TTC549 (cell line): ENCODE data around the gene ENKUR.

ENCODE experiments used
- FAIRE-seq: peaks from 2 replicates; lab custom pipeline; 2012; peaks lifted over from hg19 to GRCh38; lab: Jason Lieb, UNC

The ENKUR gene, protein sequence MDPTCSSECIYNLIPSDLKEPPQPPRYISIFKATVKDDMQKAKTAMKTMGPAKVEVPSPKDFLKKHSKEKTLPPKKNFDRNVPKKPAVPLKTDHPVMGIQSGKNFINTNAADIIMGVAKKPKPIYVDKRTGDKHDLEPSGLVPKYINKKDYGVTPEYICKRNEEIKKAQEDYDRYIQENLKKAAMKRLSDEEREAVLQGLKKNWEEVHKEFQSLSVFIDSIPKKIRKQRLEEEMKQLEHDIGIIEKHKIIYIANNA

DNA sequence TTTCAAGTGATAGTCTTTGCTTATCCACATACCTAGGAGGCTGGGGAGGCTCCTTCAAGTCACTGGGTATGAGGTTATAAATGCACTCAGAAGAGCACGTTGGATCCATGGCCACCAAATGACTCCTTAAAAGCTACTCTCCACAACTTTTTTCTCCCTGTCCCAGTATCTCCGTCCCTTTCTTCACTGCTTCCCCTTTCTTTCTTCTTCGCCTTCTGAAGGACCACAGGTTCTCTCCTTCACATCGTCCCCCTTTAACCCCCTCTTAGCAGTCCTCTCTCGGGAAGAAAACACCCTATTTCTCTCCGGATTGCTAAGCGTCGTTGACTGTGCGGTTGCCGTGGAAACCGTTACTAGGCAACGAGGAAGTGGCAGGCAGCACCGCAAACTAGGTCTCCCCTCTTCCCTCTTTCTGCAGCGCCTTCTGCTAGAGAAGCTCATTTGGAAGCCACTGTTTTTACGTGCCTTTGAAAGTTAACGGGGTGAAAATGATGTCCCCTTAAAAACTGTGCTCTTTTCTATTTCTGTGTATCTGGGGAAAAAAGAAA is at the start of gene ENKUR:
Gene ENKUR (minus strand): TSS at position 331 of the 548 bp plus-strand sequence. CDS start 222 bp downstream, at position 109.
- FAIRE-seq, result no peak

DNA sequence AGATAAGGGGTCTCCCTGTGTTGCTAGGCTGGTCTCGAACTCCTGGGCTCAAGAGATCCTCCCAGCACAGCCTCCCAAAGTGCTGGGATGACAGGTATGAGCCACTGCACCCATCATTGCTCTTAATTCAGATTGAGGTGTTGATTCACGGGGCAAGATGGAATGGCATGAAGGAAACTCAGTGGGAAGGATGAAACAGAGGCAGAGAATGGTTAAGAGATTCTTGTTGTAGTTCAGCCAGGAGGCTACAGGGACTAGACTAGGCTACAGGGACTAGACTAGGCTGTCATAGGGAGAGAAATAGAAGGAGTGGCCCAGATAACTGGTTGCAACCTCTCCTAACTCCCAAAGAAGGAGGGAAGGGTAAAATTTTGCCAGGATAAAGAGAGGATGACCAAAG is 48.4 kb upstream of the ENKUR start:
- no peak for FAIRE-seq

DNA sequence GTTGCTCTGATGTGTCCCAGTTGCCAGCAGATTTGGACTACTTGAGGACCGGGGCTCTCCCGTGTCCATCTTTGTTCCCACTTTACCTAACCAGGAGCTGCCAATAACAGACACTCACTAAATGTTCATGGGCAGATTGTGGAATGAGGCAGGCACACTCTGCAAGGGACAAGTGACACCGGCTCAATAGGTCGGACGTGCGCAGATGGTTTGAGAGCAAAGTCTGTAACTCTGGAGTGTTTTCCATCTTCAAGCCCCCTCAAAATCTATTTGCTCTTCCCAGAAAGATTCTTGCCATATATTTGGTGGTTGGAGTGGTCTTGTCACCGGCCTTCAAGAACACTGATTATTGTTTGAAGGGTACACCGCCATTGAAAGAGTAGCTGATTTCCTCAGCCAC is 47.7 kb upstream of the ENKUR start:
- no peak for FAIRE-seq

DNA sequence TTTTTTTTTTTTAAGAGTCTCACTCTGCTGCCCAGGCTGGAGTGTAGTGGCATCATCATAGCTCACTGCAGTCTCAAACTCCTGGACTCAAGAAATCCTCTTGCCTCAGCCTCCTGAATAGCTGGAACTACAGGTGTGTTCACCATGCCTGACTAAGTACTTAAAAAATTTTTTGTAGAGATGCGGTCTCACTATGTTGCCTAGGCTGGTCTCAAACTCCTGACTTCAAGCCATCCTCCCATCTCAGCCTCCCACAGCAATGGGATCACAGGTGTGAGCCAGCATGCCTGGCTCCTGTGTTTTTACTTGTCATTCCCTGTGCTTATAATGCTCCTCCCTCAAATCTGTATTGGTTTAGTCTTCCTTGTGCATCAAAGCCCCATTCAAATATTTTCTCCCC is 47.2 kb upstream of the ENKUR start:
- no peak for FAIRE-seq

GRCh38 chr10:25061711-25062449 is 45.9 kb upstream of the ENKUR start:
- FAIRE-seq, result no peak

- no peak for FAIRE-seq
These were observed 45.2 kb upstream of the ENKUR start for GRCh38 chr10:25061125-25061524.

- FAIRE-seq, result no peak
These were observed 44.0 kb upstream of the ENKUR start for GRCh38 chr10:25059990-25060389.

DNA sequence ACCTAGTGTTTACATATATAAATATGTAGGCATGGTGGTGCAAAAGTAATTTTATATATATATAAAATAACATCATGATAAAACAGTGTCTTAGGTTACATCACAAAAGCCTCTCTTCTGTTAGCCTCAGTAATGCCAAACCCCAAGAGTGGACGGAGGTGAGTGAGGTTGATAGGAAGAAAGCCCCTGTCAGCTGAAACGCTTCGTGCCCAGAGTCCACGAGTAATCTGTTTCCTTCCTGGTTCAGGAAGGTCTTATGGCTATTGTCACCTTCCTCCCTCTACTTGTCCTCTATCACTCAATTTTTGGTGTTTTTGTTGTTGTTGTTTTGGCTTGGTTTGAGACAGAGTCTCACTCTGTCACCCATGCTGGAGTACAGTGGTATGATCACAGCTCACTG is 41.9 kb upstream of the ENKUR start:
- no peak for FAIRE-seq

- FAIRE-seq, result no peak
These were observed 40.8 kb upstream of the ENKUR start for GRCh38 chr10:25056726-25057125.

GRCh38 chr10:25052012-25052411 is 36.1 kb upstream of the ENKUR start:
- FAIRE-seq, result no peak

GRCh38 chr10:25050402-25050801 is 34.4 kb upstream of the ENKUR start:
- FAIRE-seq, result no peak

GRCh38 chr10:25049966-25050365 is 34.0 kb upstream of the ENKUR start:
- FAIRE-seq, result no peak

DNA sequence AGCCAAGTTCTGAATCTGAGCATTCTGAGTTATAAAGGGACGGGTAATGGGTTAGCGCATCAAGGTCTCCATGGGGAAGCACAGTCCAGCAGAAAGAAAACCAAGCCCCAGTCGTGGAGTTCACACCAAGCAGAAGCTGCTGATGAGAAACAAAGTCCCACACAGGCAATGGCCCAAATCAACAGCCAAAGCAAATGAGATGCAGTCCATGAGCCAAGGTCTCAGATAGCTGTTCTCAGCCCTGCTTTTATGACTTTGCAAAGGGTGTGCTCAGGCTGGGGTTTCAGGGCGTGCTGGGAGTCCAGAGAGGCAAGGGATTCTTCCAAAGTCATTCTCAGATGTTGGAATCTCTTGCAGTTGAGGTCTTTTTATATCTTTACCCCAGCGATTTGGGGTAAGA is 32.5 kb upstream of the ENKUR start:
- no peak for FAIRE-seq

- FAIRE-seq, result no peak
These were observed 31.8 kb upstream of the ENKUR start for GRCh38 chr10:25047591-25048301.

DNA sequence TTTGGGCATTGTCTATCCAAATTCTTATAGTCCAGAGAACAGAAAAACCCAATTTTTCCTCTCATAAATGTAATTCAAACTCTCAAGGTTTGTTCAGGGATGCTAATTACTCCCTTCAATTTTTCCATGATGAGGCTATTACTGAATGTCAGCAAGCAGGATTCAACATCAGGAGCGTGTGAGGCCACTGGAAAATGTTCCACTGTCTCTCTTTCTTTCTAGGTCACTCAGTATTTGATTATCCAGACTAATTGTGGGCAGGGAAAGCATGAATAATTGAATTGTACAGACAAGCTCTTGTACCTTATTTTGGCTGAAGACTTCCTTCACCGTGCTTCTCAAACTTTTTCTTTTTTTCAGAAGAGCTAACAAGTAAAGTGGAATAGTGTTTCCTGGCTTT is 31.1 kb upstream of the ENKUR start:
- no peak for FAIRE-seq

GRCh38 chr10:25046641-25047040 is 30.7 kb upstream of the ENKUR start:
- no peak for FAIRE-seq

GRCh38 chr10:25039531-25039930 is 23.6 kb upstream of the ENKUR start:
- no peak for FAIRE-seq

DNA sequence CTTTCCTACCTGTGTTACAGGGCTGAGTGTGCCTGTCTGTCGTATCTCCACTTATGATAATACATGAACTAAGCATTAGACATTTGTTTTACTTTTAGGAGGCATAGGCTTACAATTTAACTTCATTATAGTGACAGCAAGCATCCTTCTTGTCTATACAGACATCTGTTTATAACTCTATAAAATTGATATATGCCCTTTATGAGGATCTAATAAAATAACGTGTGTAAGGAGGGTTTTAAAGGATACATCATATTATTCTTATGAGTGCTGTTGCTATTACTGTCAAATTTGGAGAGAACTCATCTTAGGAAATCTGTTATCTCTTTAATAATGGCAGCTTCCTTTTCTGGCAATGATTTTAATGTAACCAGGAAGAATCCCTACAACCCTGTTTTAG is 22.4 kb upstream of the ENKUR start:
- no peak for FAIRE-seq

DNA sequence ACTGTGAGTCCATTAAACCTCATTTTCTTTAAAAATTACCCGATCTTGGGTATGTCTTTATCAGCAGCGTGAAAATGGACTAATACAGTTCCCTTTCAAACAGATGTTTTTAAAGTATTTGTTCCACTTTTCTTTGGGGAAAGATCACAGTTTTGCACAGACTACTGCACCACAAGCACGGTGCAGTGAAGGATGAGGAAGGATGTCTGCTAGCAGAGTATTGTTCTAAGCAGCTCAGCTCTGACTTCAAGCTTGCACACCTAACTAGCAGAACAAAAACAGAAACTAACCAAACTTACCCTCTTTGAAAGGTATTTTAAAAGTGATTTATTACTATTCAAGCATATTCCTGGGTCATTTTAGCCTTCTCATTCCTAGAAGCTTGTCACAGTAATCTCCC is 20.4 kb upstream of the ENKUR start:
- no peak for FAIRE-seq

- FAIRE-seq, result no peak
These were observed 13.6 kb upstream of the ENKUR start for GRCh38 chr10:25029519-25029918.

DNA sequence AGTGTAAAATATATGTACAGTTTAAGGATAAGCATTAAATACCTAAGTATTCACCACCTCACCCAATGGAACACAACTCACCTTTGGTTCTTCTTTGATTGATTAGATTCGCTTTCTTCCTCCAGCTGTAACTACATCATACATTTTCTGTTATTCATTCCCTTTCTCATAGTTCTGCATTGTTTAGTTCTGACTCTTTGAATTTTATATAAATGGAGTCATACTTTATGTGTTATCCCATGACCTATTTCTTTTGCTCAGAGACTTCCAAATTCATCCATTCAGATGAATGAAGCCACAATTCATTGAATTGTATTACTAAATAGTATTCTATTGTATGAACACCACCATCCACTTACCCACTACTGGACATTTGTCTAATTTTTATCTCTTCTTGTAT is 12.8 kb upstream of the ENKUR start:
- FAIRE-seq, result no peak

- FAIRE-seq, result no peak
These were observed 10.5 kb upstream of the ENKUR start for GRCh38 chr10:25026463-25026862.

- no peak for FAIRE-seq
These were observed 8.6 kb upstream of the ENKUR start for GRCh38 chr10:25024528-25024927.
